B cell (primary cell): ENCODE results near the gene IRF7.

Experiments used
- CTCF ChIP-seq: fragments of 200-600 bp; IDR thresholded peaks from one replicate; pipeline ENCODE4 v1.8.0; 2022; ENCODE audit warnings: antibody characterized with exemption, mild to moderate bottlenecking
- EZH2 ChIP-seq: IDR thresholded peaks from 2 replicates; pipeline ENCODE4 v1.6.1; 2012; ENCODE audit warnings: borderline replicate concordance, low read depth, mild to moderate bottlenecking, moderate library complexity, low read length; ENCODE audit not compliant: insufficient read depth, poor library complexity, severe bottlenecking

GRCh38 chr11:645536-645935 is 29.8 kb upstream of the IRF7 start:
- TF ChIP-seq CTCF (no peak), EZH2 (no peak)
